Activated CD4-positive, alpha-beta T cell treated with anti-CD3 and anti-CD28 coated beads for 4 hours (primary cell): Measurements from ENCODE around the gene COPS7B.
"Not testable (repeated sequence)": the region's sequence is repeated elsewhere in the genome, so short reads cannot be mapped to it uniquely, and the experiment has no call there.

Source experiments
- DNase-seq, 2 donors: peaks; one replicate each; pipeline ENCODE4 v3.0.0-alpha.2; 2020

COPS7B gene

GRCh38 chr2:231786177-231786916, at the start of gene COPS7B:
COPS7B (plus strand) TSS chr2:231786445; CDS start chr2:231788571, 2,126 bp downstream.
- DNase-seq = peak; percentile 79 to 83

GRCh38 chr2:231737761-231738160, 48.5 kb upstream of the COPS7B start:
- DNase-seq = no peak

GRCh38 chr2:231743376-231744116, 42.7 kb upstream of the COPS7B start:
- DNase-seq = no peak

- DNase-seq = no peak
Measured at GRCh38 chr2:231745303-231746038, 40.8 kb upstream of the COPS7B start.

GRCh38 chr2:231748153-231748896, 37.9 kb upstream of the COPS7B start:
- not testable (repeated sequence) for DNase-seq

- DNase-seq = not testable (repeated sequence)
Measured at GRCh38 chr2:231749016-231749415, 37.2 kb upstream of the COPS7B start.

- DNase-seq = no peak
Measured at GRCh38 chr2:231751042-231751815, 35.0 kb upstream of the COPS7B start.

GRCh38 chr2:231752061-231752460, 34.2 kb upstream of the COPS7B start:
- DNase-seq = no peak

- DNase-seq = no peak
Measured at GRCh38 chr2:231761735-231762134, 24.5 kb upstream of the COPS7B start.

- no peak for DNase-seq
Measured at GRCh38 chr2:231764124-231764523, 22.1 kb upstream of the COPS7B start.

GRCh38 chr2:231764760-231765159, 21.5 kb upstream of the COPS7B start:
- no peak for DNase-seq

- DNase-seq = no peak
Measured at GRCh38 chr2:231765496-231765929, 20.7 kb upstream of the COPS7B start.

GRCh38 chr2:231769170-231770136, 16.8 kb upstream of the COPS7B start:
- DNase-seq = no peak

- DNase-seq = peak in 1 of 2 donors; percentile 4
Measured at GRCh38 chr2:231780123-231780908, 5.9 kb upstream of the COPS7B start.

GRCh38 chr2:231780909-231781797, 5.1 kb upstream of the COPS7B start, which contains the start of gene PDE6D:
PDE6D (minus strand) TSS chr2:231781282; CDS start chr2:231781114, 168 bp downstream.
- DNase-seq = peak; percentile 91 to 97

GRCh38 chr2:231781798-231782726, 4.2 kb upstream of the COPS7B start:
- DNase-seq = peak in 1 of 2 donors; percentile 8

GRCh38 chr2:231785413-231785812, 832 bp upstream of the COPS7B start:
- DNase-seq = no peak
